Fibroblast of villous mesenchyme (primary cell): ENCODE measurements around the gene SEMA3G. TPM values are rescaled to one million over a fixed set of nuclear protein-coding genes. Genes with fewer than 3 reads are reported as not detected.

Experiments used
- DNase-seq: peaks from one replicate; pipeline ENCODE4 v3.0.0-alpha.2; 2010; ENCODE audit warnings: low read depth
- H3K4me3 ChIP-seq: 2 replicates; pipeline ENCODE4 v1.5.1; 2011; ENCODE audit warnings: low read depth, mild to moderate bottlenecking, low read length
- total RNA-seq: library from RNA; depleted of rRNA; stranded (reverse); fragments of >200 nt; gene quantifications from 2 replicates; pipeline ENCODE4 v1.2.3, GENCODE V29; 2012
- TF ChIP-seq, protein P1 (sequence below): IDR thresholded peaks from 2 replicates; pipeline ENCODE4 v1.5.1; 2012; ENCODE audit warnings: low read depth, mild to moderate bottlenecking, low read length; ENCODE audit not compliant: insufficient read depth

SEMA3G gene
- total RNA-seq, 1 donor = not detected

DNA sequence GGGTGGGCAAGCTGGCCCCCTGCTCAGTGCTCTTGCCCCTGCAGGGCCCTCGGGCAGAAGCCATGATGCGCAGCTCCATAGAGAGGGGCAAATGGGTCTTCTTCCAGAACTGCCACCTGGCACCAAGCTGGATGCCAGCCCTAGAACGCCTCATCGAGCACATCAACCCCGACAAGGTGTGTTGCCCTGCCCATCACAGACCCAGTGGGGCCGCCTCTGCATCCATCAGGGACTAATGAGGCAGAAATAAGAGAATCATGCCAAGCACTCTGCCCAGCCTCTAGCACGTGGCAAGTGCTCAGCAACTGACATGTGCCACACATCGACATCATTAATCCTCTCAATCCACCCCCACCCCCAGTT is 49.4 kb downstream of the SEMA3G start:
- no peak overlapping the region for H3K4me3 ChIP-seq
- DNase-seq = no peak
- TF ChIP-seq, protein P1, sequence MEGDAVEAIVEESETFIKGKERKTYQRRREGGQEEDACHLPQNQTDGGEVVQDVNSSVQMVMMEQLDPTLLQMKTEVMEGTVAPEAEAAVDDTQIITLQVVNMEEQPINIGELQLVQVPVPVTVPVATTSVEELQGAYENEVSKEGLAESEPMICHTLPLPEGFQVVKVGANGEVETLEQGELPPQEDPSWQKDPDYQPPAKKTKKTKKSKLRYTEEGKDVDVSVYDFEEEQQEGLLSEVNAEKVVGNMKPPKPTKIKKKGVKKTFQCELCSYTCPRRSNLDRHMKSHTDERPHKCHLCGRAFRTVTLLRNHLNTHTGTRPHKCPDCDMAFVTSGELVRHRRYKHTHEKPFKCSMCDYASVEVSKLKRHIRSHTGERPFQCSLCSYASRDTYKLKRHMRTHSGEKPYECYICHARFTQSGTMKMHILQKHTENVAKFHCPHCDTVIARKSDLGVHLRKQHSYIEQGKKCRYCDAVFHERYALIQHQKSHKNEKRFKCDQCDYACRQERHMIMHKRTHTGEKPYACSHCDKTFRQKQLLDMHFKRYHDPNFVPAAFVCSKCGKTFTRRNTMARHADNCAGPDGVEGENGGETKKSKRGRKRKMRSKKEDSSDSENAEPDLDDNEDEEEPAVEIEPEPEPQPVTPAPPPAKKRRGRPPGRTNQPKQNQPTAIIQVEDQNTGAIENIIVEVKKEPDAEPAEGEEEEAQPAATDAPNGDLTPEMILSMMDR = no peak

DNA sequence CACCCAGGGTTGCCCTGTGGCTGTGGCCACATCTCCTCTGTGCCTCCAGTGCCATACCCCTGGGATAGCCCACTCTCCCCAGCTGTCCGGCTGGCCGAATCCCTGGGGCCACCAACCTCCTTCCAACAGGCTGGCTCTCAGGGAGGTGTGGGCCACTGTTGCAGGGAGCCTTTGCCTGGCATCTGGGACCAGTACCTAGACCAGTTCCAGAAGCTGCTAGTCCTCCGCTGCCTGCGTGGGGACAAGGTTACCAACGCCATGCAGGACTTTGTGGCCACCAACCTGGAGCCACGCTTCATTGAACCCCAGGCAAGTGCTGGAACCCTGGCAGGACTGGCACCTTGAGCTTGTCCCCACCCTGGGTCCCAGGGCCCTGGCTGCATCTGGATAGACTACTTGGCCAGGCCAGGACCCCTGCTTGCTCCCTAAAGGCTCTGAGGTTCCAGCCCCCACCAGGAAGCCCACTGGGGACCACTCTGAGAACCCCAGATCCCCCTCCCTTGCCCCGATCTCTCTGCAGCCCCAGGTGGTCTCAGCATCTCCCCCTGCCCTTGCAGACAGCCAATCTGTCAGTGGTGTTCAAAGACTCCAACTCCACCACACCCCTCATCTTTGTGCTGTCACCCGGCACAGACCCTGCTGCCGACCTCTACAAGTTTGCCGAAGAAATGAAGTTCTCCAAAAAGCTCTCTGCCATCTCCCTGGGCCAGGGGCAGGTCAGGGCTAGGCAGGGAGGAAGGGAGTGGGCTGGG is 50.0 kb downstream of the SEMA3G start:
- no peak for DNase-seq
- TF ChIP-seq, protein P1 = no peak
- no peak overlapping the region for H3K4me3 ChIP-seq

DNA sequence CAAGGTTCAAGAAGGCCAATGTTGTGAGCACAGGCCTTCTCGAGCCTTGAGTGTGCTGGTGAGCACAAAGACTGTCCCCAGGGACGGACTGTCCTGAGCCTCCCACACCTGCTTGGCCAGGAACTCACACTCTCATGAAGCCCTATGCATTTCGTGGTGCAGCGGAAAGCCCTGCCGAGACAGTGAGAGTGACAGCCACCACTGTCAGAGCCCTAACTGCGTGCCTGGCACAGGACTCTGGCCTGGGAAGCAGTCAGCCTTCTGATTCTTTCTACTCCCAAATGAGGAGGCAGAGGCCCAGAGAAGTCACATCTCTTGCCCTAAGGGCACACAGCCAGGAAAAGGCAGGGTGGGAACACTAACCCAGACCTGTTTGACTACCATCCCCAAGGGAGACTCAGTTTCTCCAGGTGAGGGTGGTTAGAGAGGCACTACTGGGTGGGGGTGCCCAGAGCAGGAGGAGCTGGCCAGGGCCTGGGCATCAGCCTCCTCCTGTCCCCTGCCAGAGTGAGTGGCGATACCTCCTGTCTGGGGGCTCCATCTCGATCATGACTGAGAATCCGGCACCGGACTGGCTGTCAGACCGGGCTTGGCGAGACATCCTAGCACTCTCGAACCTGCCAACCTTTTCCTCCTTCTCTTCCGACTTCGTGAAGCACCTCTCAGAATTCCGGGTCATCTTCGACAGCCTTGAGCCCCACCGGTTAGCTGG is 50.8 kb downstream of the SEMA3G start:
- TF ChIP-seq, protein P1 = no peak
- DNase-seq = no peak
- H3K4me3 ChIP-seq = no peak overlapping the region

DNA sequence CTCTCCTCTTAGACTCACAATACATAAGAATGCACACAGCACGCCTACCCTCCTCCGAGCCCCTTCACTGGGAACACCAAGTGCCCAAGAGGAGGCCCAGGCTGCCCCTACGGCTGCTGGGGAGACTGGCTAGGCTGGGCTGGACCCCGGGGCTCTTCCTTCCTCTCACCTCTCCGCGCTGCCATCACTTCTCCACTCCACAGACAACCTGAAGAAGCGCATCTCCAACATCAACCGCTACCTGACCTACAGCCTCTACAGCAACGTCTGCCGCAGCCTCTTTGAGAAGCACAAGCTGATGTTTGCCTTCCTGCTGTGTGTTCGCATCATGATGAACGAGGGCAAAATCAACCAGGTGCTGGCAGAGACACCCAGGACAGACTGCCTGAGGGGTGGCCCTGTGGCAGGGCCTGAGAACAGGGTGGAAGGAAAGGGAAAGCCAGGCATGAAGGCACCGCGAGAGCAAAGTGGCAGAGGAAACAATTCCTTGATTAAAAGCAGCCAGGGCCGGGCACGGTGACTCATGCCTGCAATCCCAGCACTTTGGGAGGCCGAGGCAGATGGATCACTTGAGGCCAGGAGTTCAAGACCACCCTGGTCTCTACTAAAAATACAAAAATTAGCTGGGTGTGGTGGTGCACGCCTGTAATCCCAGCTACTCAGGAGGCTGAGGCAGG is 51.6 kb downstream of the SEMA3G start:
- no peak for DNase-seq
- H3K4me3 ChIP-seq = no peak overlapping the region
- TF ChIP-seq, protein P1 = no peak

DNA sequence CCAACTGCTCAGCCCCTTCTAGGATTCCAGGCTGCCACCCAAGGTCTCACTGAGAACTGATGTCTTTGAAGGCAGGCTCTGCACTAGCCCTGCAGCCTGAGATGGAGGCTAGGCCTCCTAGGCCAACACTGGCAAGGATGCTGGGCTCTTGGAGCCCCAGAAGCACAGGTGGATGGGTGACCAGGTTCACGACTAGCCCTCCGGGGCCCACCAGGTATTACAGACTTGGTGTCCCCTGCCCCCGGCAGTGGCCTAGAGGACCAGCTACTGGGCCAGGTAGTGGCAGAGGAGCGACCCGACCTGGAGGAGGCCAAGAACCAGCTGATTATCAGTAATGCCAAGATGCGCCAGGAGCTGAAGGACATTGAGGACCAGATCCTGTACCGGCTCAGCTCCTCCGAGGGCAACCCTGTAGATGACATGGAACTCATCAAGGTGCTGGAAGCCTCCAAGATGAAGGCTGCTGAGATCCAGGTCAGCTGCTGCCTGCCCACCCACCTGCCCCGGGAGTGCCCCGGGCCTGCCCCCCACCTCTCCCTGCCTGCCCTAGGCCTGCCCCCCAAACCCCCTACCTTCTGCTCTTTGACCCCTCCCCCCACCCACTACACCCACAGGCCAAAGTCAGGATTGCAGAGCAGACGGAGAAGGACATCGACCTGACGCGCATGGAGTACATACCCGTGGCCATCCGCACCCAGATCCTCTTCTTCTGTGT is 52.5 kb downstream of the SEMA3G start:
- no peak for DNase-seq
- TF ChIP-seq, protein P1 = no peak
- no peak overlapping the region for H3K4me3 ChIP-seq

DNA sequence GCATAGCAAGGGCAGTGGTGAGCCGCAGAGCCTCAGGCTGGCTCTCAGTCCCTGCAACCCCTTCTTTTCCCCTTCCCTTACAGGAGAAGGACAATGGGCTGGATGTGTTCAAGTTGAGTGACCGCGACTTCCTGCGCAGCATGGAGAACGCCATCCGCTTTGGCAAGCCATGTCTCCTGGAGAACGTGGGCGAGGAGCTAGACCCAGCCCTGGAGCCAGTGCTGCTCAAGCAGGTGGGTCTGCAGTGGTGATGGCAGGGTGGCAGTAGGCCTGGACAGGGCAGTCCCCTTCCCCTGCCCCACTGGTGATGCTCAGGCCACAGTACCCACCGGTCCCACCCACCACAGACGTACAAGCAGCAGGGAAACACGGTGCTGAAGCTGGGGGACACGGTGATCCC is 53.8 kb downstream of the SEMA3G start:
- no peak overlapping the region for H3K4me3 ChIP-seq
- TF ChIP-seq, protein P1 = no peak
- DNase-seq = no peak
